Neuronal stem cell (in vitro differentiated cells): ENCODE data around the gene FFAR1.
"Not testable (repeated sequence)": the region's sequence is repeated elsewhere in the genome, so short reads cannot be mapped to it uniquely, and the experiment has no call there.

ENCODE experiments used
- DNase-seq: peaks from one replicate; pipeline ENCODE4 v3.0.0-alpha.2; 2013; ENCODE audit warnings: low spot score
- H2AFZ ChIP-seq: one replicate; pipeline ENCODE4 v1.6.1; 2013; ENCODE audit warnings: mild to moderate bottlenecking, low read length, inconsistent platforms
- H2AK5ac ChIP-seq: 2 replicates; pipeline ENCODE4 v1.6.1; 2013; ENCODE audit warnings: low read depth, mild to moderate bottlenecking, inconsistent platforms, low read length, moderate library complexity, mixed read lengths
- H2BK120ac ChIP-seq: 2 replicates; pipeline ENCODE4 v1.6.1; 2013; ENCODE audit warnings: low read depth, mild to moderate bottlenecking, inconsistent platforms, low read length, moderate library complexity, mixed read lengths
- H2BK12ac ChIP-seq: one replicate; pipeline ENCODE4 v1.6.1; 2013; ENCODE audit warnings: low read length, inconsistent platforms
- H2BK15ac ChIP-seq: 2 replicates; pipeline ENCODE4 v1.6.1; 2013; ENCODE audit warnings: mild to moderate bottlenecking, low read length, inconsistent platforms, mixed read lengths
- H2BK5ac ChIP-seq: one replicate; pipeline ENCODE4 v1.6.1; 2013; ENCODE audit warnings: inconsistent platforms, mild to moderate bottlenecking, low read length, moderate library complexity
- H3K14ac ChIP-seq: one replicate; pipeline ENCODE4 v1.6.1; 2013; ENCODE audit warnings: low read length, inconsistent platforms
- H3K18ac ChIP-seq: 2 replicates; pipeline ENCODE4 v1.6.1; 2013; ENCODE audit warnings: low read length, inconsistent platforms
- H3K23ac ChIP-seq: 2 replicates; pipeline ENCODE4 v1.6.1; 2013; ENCODE audit warnings: low read depth, mild to moderate bottlenecking, mixed read lengths, low read length, inconsistent platforms; ENCODE audit not compliant: poor library complexity
- H3K27ac ChIP-seq: replicated peaks from 3 replicates; pipeline ENCODE4 v1.5.1; 2013; ENCODE audit warnings: low read length, inconsistent platforms
- H3K27me3 ChIP-seq, 3 experiments: 2 replicates each; pipeline ENCODE4 v1.6.1; 2013; ENCODE audit warnings: low read length in 3 of 3, mild to moderate bottlenecking in 2 of 3, inconsistent platforms in 1 of 3, low read depth in 1 of 3, mixed read lengths in 1 of 3, moderate library complexity in 1 of 3; ENCODE audit not compliant: control insufficient read depth in 3 of 3, insufficient read depth in 3 of 3
- H3K36me3 ChIP-seq, 2 donors: replicated peaks in 1 of 2; 2 replicates each; pipeline ENCODE4 v1.6.1; 2013; ENCODE audit warnings: low read length in 2 of 2; ENCODE audit not compliant: control insufficient read depth in 2 of 2, insufficient read depth in 2 of 2
- H3K4ac ChIP-seq: 2 replicates; pipeline ENCODE4 v1.6.1; 2013; ENCODE audit warnings: inconsistent platforms, mild to moderate bottlenecking, low read length, moderate library complexity
- H3K4me1 ChIP-seq, 2 donors: 1 replicate in 1 of 2; 2 replicates in 1 of 2; pipeline ENCODE4 v1.6.1; 2013; ENCODE audit warnings: low read length in 2 of 2, low read depth in 1 of 2; ENCODE audit not compliant: control insufficient read depth in 2 of 2, insufficient read depth in 1 of 2
- H3K4me2 ChIP-seq: one replicate; pipeline ENCODE4 v1.6.1; 2013; ENCODE audit warnings: mild to moderate bottlenecking, low read length, inconsistent platforms; ENCODE audit not compliant: insufficient read depth, poor library complexity, severe bottlenecking
- H3K4me3 ChIP-seq, 2 donors: 2 replicates each; pipeline ENCODE4 v1.5.1; 2013; ENCODE audit warnings: low read length in 2 of 2, mild to moderate bottlenecking in 2 of 2, inconsistent platforms in 1 of 2, moderate library complexity in 1 of 2
- H3K79me1 ChIP-seq: one replicate; pipeline ENCODE4 v1.6.1; 2013; ENCODE audit warnings: low read depth, mild to moderate bottlenecking, inconsistent platforms, low read length, moderate library complexity
- H3K9ac ChIP-seq: one replicate; pipeline ENCODE4 v1.6.1; 2013; ENCODE audit warnings: mild to moderate bottlenecking, low read depth, low read length, inconsistent platforms; ENCODE audit not compliant: poor library complexity
- H3K9me3 ChIP-seq, 2 donors: replicated peaks in 1 of 2; 2 replicates each; pipeline versions ENCODE3 to v1.6.1; 2013; ENCODE audit warnings: low read length in 2 of 2, mild to moderate bottlenecking in 2 of 2, inconsistent platforms in 1 of 2, low read depth in 1 of 2, mixed read lengths in 1 of 2, moderate library complexity in 1 of 2; ENCODE audit not compliant: control insufficient read depth in 2 of 2, insufficient read depth in 1 of 2
- H4K8ac ChIP-seq: one replicate; pipeline ENCODE4 v1.6.1; 2013; ENCODE audit warnings: low read depth, mild to moderate bottlenecking, inconsistent platforms, low read length, moderate library complexity
- H4K91ac ChIP-seq: one replicate; pipeline ENCODE4 v1.6.1; 2013; ENCODE audit warnings: low read length, low read depth, mild to moderate bottlenecking, inconsistent platforms; ENCODE audit not compliant: poor library complexity
- WGBS, 2 donors: extraction: QIAGEN DNeasy Blood & Tissue Kit; methylation state at CpG; one replicate each; pipeline ENCODE4 v1.1.7; 2013; ENCODE audit warnings: missing lambda C conversion rate in 2 of 2, mixed read lengths in 1 of 2; ENCODE audit not compliant: insufficient read length in 2 of 2, insufficient replicate concordance in 1 of 2; ENCODE audit errors: extremely low coverage in 2 of 2; 5-methylcytosine and 5-hydroxymethylcytosine counted together

Gene FFAR1

DNA sequence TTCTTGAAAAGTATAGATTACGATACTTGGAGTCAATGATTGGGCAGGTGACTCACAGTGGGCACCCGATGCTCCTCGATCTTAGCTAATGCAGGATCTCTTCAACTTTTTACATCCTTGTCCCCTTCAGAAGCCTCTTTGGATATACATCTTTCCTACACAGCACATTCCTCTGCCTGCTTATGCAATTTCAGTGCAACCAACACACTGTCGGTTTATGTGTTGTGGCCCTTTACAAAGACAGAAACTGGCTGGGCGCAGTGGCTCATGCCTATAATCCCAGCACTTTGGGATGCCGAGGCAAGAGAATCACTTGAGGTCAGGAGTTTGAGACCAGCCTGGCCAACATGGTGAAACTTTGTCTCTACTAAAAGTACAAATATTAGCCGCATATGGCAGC is 25.8 kb downstream of the FFAR1 start:
- Histone ChIP-seq H4K8ac (no peak overlapping the region), H3K14ac (no peak overlapping the region), H2BK5ac (no peak overlapping the region), H3K9me3 (no peaks in the 10 kb centered on the region), H2AK5ac (no peak overlapping the region), H3K4ac (no peak overlapping the region), H3K36me3 (no peaks in the 10 kb centered on the region), H3K4me3 (no peak overlapping the region), H2AFZ (no peak overlapping the region), H3K79me1 (no peaks in the 10 kb centered on the region), H3K4me2 (no peak overlapping the region), H3K27me3 (no peaks in the 10 kb centered on the region), H3K9ac (no peak overlapping the region), H4K91ac (no peak overlapping the region), H3K27ac (no peak overlapping the region), H3K4me1 (no peaks in the 10 kb centered on the region), H3K23ac (no peak overlapping the region), H3K18ac (no peak overlapping the region), H2BK15ac (no peak overlapping the region), H2BK12ac (no peak overlapping the region), H2BK120ac (no peak overlapping the region)
- no CpG with 5 or more reads among the region's 7 CpGs for WGBS, 2 donors
- no peak for DNase-seq

DNA sequence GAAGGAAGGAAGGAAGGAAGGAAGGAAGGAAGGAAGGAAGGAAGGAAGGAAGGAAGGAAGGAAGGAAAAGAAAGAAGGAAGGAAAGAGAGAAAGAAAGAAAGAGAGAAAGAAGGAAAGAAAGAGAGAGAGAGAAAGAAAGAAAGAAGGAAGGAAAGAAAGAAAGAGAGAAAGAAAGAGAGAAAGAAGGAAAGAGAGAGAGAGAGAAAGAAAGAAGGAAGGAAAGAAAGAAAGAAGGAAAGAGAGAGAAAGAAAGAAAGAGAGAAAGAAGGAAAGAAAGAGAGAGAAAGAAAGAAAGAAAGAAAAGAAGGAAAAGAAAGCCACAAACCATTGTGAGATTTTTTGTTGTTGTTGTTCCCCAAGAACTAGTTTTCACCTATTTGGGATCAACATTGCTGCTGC is 26.3 kb downstream of the FFAR1 start:
- H3K4ac ChIP-seq, H4K8ac ChIP-seq, H3K36me3 ChIP-seq, H3K18ac ChIP-seq, H2BK5ac ChIP-seq, DNase-seq, H2BK12ac ChIP-seq, H3K4me2 ChIP-seq, H3K4me1 ChIP-seq, H2BK120ac ChIP-seq, H2AFZ ChIP-seq, H3K27me3 ChIP-seq, H3K4me3 ChIP-seq, H2AK5ac ChIP-seq, H2BK15ac ChIP-seq, H3K79me1 ChIP-seq, H3K9me3 ChIP-seq, H3K23ac ChIP-seq, H3K27ac ChIP-seq, H3K14ac ChIP-seq, H4K91ac ChIP-seq, H3K9ac ChIP-seq: not testable (repeated sequence)

DNA sequence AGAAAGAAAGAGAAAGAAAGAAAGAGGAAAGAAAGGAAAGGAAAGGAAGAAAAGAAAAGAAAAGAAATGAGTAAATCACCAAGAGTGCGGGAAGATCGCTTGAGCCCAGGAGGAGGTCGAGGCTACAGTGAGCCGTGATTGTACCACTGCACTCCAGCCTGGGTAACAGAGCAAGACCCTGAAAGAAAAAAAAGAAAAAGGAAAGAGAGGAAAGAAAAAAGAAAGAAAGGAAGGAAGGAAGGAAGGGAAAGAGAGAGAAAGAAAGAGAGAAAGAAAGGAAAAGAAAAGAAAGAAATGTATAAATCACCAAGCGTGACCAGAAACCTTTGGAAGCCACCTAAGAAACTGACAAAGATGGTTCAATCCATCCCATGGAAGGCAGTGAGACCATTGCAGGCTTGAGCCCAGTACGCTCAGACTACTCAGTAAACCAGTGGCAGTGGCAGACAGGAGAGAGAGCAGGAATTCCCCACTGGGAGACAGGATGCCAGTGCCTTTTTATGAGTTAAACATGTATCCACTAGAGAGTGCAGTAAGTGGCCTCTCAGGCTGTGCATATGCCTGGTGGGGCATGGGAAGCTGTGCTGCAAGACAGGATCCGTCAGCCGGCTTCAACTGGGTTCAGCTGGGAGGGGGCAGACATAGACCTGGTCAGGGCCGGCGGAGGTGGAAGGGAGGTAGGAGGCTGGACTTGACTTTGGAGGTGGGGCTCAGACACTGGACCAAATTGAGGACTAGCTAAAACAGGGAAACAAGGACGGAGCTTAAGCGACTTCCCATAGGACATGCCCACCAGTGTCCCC is 28.0 kb downstream of the FFAR1 start:
- Histone ChIP-seq H2BK15ac (no peak overlapping the region), H3K27me3 (no peaks in the 10 kb centered on the region), H3K9me3 (no peaks in the 10 kb centered on the region), H3K14ac (no peak overlapping the region), H3K79me1 (no peaks in the 10 kb centered on the region), H4K91ac (no peak overlapping the region), H3K4ac (no peak overlapping the region), H3K27ac (no peak overlapping the region), H3K23ac (no peak overlapping the region), H3K36me3 (no peaks in the 10 kb centered on the region), H4K8ac (no peak overlapping the region), H3K4me1 (no peaks in the 10 kb centered on the region), H2BK120ac (no peak overlapping the region), H2AFZ (no peak overlapping the region), H3K18ac (no peak overlapping the region), H2AK5ac (no peak overlapping the region), H2BK12ac (no peak overlapping the region), H3K4me2 (no peak overlapping the region), H2BK5ac (no peak overlapping the region), H3K4me3 (no peak overlapping the region), H3K9ac (no peak overlapping the region)
- no peak for DNase-seq
- WGBS, 2 donors, result no CpG with 5 or more reads among the region's 12 CpGs

DNA sequence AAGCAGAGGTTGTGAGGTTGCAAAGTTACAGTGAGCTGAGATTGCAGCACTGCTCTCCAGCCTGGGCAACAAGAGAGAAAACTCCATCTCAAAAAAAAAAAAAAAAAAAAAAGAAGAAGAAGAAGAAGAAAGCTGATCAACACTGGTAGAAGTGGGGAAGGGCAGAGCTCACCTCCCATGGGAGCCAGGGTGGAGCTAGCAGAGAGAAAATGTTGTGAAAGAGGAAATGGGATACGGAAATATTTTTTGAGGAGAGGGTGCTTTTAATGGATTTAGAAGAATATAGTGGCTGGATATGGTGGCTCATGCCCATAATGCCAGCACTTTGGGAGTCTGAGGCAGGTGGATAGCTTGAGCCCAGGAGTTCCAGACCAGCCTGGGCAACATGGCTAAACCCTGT is 30.0 kb downstream of the FFAR1 start:
- no peak overlapping the region for H4K8ac ChIP-seq
- no peak overlapping the region for H3K27ac ChIP-seq
- no peak overlapping the region for H2BK12ac ChIP-seq
- H3K18ac ChIP-seq, result no peak overlapping the region
- H3K4me2 ChIP-seq, result no peak overlapping the region
- 100% methylated on average over 1 of the region's 1 CpG for WGBS, 2 donors
- H3K4me1 ChIP-seq, result no peaks in the 10 kb centered on the region
- no peak overlapping the region for H4K91ac ChIP-seq
- no peak overlapping the region for H3K23ac ChIP-seq
- H3K79me1 ChIP-seq, result no peaks in the 10 kb centered on the region
- H3K9ac ChIP-seq, result no peak overlapping the region
- no peak for DNase-seq
- H3K4me3 ChIP-seq, result no peak overlapping the region
- H2BK15ac ChIP-seq, result no peak overlapping the region
- H3K27me3 ChIP-seq, result no peaks in the 10 kb centered on the region
- no peak overlapping the region for H2AFZ ChIP-seq
- no peaks in the 10 kb centered on the region for H3K36me3 ChIP-seq
- H2BK5ac ChIP-seq, result no peak overlapping the region
- H3K9me3 ChIP-seq, result peaks cover 0 to 2% of the 10 kb centered on the region in 2 donors
- no peak overlapping the region for H3K14ac ChIP-seq
- H2BK120ac ChIP-seq, result no peak overlapping the region
- H3K4ac ChIP-seq, result no peak overlapping the region
- no peak overlapping the region for H2AK5ac ChIP-seq
